HG03066 (cell line): ENCODE data around the gene CFAP298.

Experiments
- ATAC-seq: cut with Tn5 transposase; IDR thresholded peaks from one replicate; pipeline ENCODE4 v1.9.1; 2021; ENCODE audit warnings: low read depth; ENCODE audit not compliant: unreplicated experiment

The CFAP298 gene

GRCh38 chr21:32599526-32599925 lies 12.7 kb downstream of the CFAP298 start:
- no peak for ATAC-seq

- no peak for ATAC-seq
Observed at GRCh38 chr21:32599091-32599490, 13.1 kb downstream of the CFAP298 start.

GRCh38 chr21:32597205-32597604 lies 15.0 kb downstream of the CFAP298 start:
- ATAC-seq: no peak

GRCh38 chr21:32595431-32595830 lies 16.7 kb downstream of the CFAP298 start:
- no peak for ATAC-seq

- ATAC-seq: no peak
Observed at GRCh38 chr21:32593690-32594089, 18.5 kb downstream of the CFAP298 start.

- no peak for ATAC-seq
Observed at GRCh38 chr21:32592929-32593502, 19.2 kb downstream of the CFAP298 start.

- ATAC-seq: no peak
Observed at GRCh38 chr21:32590130-32590529, 22.0 kb downstream of the CFAP298 start.

GRCh38 chr21:32587651-32588050 lies 24.5 kb downstream of the CFAP298 start:
- ATAC-seq: no peak

GRCh38 chr21:32587120-32587519 lies 25.1 kb downstream of the CFAP298 start:
- no peak for ATAC-seq

- no peak for ATAC-seq
Observed at GRCh38 chr21:32585970-32586369, 26.2 kb downstream of the CFAP298 start.

- ATAC-seq: no peak
Observed at GRCh38 chr21:32585042-32585710, 27.0 kb downstream of the CFAP298 start, which contains the start of gene TCP10L. Gene TCP10L, minus strand, starts transcription at chr21:32585523. Its CDS starts 1,219 bp downstream, at chr21:32584304.

- ATAC-seq: no peak
Observed at GRCh38 chr21:32584472-32584871, 27.7 kb downstream of the CFAP298 start.

GRCh38 chr21:32581732-32582131 lies 30.4 kb downstream of the CFAP298 start:
- ATAC-seq: no peak

GRCh38 chr21:32580949-32581348 lies 31.2 kb downstream of the CFAP298 start:
- ATAC-seq: no peak

GRCh38 chr21:32578107-32578691 lies 34.0 kb downstream of the CFAP298 start:
- ATAC-seq: no peak

GRCh38 chr21:32576011-32576410 lies 36.2 kb downstream of the CFAP298 start:
- no peak for ATAC-seq

- no peak for ATAC-seq
Observed at GRCh38 chr21:32574946-32575925, 36.9 kb downstream of the CFAP298 start.

- ATAC-seq: no peak
Observed at GRCh38 chr21:32572574-32573420, 39.4 kb downstream of the CFAP298 start.

- ATAC-seq: no peak
Observed at GRCh38 chr21:32570456-32570855, 41.7 kb downstream of the CFAP298 start.
